HG02571 (cell line): Measurements from ENCODE around the gene CREB5.

Experiments used
- ATAC-seq: cut with Tn5 transposase; IDR thresholded peaks from one replicate; pipeline ENCODE4 v1.9.1; 2021; ENCODE audit warnings: mild to moderate bottlenecking, moderate library complexity; ENCODE audit not compliant: unreplicated experiment

Gene CREB5

GRCh38 chr7:28832669-28833068 lies 420.4 kb downstream of the CREB5 start:
- no peak for ATAC-seq

DNA sequence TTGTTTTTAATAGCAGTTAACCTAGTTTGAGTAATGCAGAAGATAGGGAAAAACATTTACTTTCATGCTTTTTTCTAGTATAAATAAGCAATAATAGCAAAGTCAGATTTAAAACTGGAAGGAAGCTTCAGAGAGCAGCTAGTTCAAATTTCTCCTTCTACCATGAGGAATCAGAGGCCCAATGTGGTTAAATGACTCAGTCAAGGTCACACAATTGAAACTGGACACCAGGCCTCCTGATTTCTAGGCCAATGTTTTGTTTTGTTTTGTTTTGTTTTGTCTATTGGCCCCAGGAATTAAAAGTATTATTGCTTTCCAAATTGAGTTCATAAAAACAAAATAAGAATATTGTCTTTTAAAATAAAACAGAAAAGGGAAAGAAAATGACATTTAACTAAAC lies 423.5 kb downstream of the CREB5 start:
- ATAC-seq, result no peak

DNA sequence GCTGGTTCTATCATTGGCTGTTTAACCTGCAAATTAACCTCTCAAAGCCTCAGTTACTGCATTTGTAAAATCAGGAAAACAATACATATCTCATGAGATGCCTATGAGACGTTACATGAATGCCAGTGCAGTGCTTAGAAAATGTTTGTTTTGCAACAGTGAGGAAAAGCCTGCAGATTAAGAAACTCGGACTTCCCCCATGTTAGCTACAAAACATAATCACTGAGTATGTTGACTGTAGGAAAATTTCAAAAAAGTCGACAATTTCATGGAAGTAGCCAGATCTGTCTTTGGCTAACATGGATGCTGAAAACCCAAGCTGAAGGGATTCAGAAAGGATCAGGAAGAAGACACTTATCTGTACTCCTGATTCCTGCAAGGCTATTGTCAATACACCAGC lies 424.4 kb downstream of the CREB5 start:
- ATAC-seq, result no peak

DNA sequence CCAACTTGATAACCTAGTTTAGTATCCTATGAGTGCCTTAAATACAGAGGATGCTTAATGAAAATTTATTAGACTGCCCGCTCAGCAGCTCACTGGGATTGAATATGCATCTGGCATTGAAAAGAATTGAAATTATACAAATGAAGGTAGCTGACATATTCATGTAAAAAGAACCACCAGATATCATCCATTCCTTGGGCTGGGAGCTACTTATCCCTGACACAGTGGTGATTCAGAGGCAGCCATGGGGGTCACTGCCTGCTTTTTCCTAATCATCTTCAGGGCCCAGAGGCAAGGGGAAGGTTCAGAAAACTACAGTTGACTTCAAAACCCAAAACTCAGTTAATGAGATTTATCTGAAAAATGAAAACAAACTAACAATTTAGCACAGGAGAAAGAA lies 424.9 kb downstream of the CREB5 start:
- ATAC-seq, result no peak

DNA sequence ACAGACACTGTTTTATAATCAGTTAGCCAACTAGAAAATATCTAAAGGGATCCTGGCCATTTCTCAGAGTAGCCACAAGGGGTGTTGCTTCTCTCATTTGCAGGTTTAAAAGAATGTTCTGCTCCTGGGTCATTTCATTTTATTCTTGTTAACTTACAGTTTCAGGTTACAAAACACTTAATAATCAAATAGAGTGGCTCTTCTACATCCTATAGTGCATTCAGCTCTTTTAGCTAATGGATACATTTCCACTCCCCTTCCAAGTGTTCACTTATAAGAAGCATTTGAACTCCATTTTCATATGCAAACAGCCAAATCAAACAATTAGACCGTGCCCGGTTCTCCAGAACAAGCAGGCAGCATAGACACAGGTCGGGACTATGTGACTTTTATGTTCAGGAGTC lies 428.3 kb downstream of the CREB5 start:
- ATAC-seq, result no peak

GRCh38 chr7:28841766-28842165 lies 429.4 kb downstream of the CREB5 start:
- ATAC-seq, result no peak

DNA sequence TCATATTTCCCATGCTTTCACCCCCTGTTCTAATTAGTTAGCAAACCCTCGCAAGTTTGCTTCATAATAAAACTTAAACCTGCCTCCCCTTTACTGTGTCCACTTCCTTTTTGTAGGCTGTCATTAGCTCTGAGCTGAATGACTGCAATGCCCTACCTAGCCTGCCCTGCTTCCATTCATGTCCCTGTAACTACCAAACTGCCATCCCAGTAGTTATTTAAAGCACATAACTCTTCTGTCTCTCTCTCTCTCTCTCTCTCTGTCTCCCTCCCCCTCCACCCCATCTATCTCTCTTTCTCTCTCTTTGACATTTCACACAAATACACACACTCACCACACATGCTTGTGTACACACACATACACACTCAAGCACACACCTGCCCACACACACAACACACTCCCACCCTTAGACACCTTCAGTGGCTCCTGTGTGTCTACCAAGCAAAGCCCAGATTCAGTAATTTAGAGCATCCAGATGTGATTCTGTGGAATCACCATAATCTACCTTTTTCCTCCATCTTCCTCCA lies 430.5 kb downstream of the CREB5 start:
- ATAC-seq, result no peak

- no peak for ATAC-seq
Measured at GRCh38 chr7:28845106-28845505, 432.8 kb downstream of the CREB5 start.

GRCh38 chr7:28847176-28847575 lies 434.9 kb downstream of the CREB5 start:
- ATAC-seq, result no peak

DNA sequence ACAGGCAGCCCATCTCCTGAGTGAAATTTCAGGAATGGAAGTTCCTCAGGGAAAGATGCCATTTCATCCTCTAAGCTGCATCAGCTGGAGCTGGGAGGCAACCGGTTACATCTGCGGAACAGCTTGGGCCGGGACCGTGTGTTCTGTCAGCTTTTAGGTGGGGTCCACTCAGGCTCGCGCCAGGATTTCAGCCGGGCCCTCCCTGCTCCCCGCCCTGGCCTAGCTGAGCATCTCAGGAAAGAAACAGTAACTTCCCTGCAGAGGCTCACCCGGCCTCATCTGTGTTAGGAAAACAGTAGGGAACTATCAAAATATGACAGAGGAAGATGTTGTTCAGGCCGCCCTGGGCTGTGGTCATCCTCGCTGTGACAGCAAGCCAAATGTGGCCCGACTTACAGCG lies 435.4 kb downstream of the CREB5 start:
- ATAC-seq, result no peak

DNA sequence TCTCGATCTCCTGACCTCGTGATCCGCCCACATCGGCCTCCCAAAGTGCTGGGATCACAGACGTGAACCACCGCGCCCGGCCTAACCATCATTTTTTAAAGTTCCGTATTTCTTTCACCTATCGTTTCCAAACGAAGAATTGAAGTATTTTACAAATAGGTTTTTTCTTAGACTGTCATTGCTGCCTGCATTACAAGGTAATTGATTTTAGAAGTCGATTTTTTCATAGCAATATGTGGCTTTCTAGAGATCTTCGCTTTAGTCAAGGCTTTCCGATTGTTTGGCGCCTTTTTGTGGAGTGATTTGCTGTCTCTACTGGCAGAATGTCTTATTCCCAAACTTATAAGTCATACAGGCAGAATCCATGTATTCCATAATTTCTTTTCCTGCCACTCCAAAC lies 436.6 kb downstream of the CREB5 start:
- ATAC-seq, result no peak

GRCh38 chr7:28850699-28851098 lies 438.4 kb downstream of the CREB5 start:
- ATAC-seq, result no peak

GRCh38 chr7:28853150-28853549 lies 440.8 kb downstream of the CREB5 start:
- ATAC-seq, result no peak

- peak; percentile 98 for ATAC-seq
Measured at GRCh38 chr7:28853834-28854749, 441.8 kb downstream of the CREB5 start.

DNA sequence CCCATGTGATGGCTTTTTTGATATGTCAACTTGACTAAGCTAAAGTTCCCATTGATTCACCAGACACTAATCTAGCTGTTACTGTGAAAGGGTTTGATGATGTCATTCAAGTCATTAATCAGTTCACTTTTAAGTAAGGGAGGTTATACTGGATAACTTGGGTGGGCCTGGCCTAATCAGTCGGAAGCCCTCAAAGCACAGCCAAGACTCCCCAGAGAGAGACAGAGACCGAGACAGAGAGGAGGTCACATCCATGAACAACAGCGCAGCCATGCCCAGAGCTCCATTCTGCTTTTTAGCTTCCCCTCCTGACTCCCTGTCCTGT lies 442.4 kb downstream of the CREB5 start:
- no peak for ATAC-seq

- no peak for ATAC-seq
Measured at GRCh38 chr7:28855538-28856217, 443.4 kb downstream of the CREB5 start.

DNA sequence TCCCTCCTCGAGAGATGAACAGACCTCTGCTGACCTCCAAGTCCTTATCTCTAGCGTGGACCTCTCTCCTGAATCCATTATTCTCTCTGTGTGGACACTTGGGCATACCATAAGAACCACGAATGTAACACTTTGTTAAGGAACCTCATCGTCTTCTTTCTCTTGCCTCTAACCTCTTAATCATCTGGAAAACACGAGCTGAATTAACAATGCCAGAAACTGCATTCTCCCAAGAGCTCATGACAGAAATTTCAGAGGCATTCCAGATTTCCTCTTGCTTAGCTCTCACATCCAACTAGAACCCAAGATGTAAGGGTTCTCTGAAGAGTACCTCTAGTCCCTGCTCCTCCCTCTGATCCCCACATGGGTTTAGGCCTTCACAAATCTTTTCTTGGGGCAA lies 444.3 kb downstream of the CREB5 start:
- ATAC-seq, result no peak

DNA sequence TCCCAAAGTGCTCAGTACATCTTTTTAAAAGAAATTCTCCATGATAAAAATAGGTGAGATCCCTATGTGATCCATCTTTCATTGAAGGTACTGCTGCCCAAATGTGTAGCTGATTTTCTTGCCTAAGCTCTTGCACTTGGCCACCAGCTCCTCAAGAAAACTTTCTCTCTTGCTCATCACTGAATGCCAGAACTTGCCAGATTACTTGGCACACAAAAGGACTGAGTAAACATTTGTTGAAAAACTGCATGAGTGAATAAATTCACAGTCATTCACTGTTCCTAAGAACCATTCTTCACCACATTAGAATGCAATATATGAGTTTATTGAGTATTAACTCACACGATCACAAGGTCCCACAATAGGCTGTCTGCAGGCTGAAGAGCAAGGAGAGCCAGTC lies 445.9 kb downstream of the CREB5 start:
- no peak for ATAC-seq

DNA sequence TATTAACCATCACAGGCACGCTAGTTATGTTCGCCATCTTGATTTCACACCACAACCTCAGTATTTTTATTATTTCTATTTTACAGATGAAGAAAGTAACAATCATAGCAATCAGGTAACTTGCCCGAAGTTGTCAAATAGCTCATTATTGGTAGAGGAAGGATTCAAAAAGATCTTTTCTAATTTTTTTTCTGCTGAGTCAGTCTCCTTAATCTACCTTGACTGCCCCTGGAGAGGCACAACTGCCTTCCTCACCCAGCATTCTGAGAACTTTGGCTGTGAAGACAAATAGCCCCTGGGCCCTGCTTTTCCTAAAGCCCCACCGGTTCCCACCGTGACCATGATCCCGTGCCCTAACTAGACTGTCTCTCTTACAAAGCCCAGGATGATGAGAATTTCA lies 446.6 kb downstream of the CREB5 start:
- ATAC-seq, result no peak

- no peak for ATAC-seq
Measured at GRCh38 chr7:28861825-28862224, 449.5 kb downstream of the CREB5 start.

- ATAC-seq, result no peak
Measured at GRCh38 chr7:28862595-28863272, 450.4 kb downstream of the CREB5 start.
